Kidney (tissue), 14 donors: ENCODE measurements around the gene DUOXA1. TPM values are rescaled to one million over a fixed set of nuclear protein-coding genes. Genes with fewer than 3 reads are reported as not detected.

ENCODE experiments used
- DNase-seq, 5 donors: peaks; one replicate each; pipeline ENCODE4 v3.0.0-alpha.2; 2013 to 2020
- FAIRE-seq: peaks from 2 replicates; lab custom pipeline; 2012; peaks lifted over from hg19 to GRCh38; lab: Jason Lieb, UNC
- H3K27ac ChIP-seq, 2 donors: one replicate each; pipeline ENCODE4 v1.7.0; 2013; ENCODE audit warnings: low read depth in 2 of 2, low read length in 2 of 2, inconsistent platforms in 1 of 2
- H3K27me3 ChIP-seq: one replicate; pipeline ENCODE4 v1.7.1; 2013; ENCODE audit warnings: low read length, inconsistent platforms; ENCODE audit not compliant: control insufficient read depth, insufficient read depth
- H3K36me3 ChIP-seq, 3 donors: one replicate each; pipeline versions ENCODE4 v1.7.0 to v1.7.1; 2013; ENCODE audit warnings: low read length in 3 of 3, control low read depth in 1 of 3, inconsistent platforms in 1 of 3; ENCODE audit not compliant: insufficient read depth in 3 of 3, control insufficient read depth in 2 of 3
- H3K4me1 ChIP-seq, 3 donors: one replicate each; pipeline versions ENCODE4 v1.7.0 to v1.7.1; 2013; ENCODE audit warnings: low read length in 3 of 3, inconsistent platforms in 1 of 3, low read depth in 1 of 3; ENCODE audit not compliant: control insufficient read depth in 2 of 3, insufficient read depth in 2 of 3
- H3K4me3 ChIP-seq, 3 donors: one replicate each; pipeline versions ENCODE4 v1.7.0 to v1.8.1; 2013; ENCODE audit warnings: low read length in 3 of 3, control low read depth in 1 of 3, inconsistent platforms in 1 of 3
- H3K9ac ChIP-seq, 3 donors: one replicate each; pipeline versions ENCODE4 v1.7.0 to v1.7.1; 2013; ENCODE audit warnings: low read length in 3 of 3, control low read depth in 1 of 3, inconsistent platforms in 1 of 3
- H3K9me3 ChIP-seq, 3 donors: one replicate each; pipeline versions ENCODE4 v1.7.0 to v1.7.1; 2013; ENCODE audit warnings: low read length in 3 of 3, control low read depth in 1 of 3, inconsistent platforms in 1 of 3; ENCODE audit not compliant: control insufficient read depth in 2 of 3, insufficient read depth in 1 of 3
- CTCF ChIP-seq: IDR thresholded peaks from 3 replicates; pipeline ENCODE4 v1.5.1; 2012; ENCODE audit warnings: mild to moderate bottlenecking, moderate library complexity, borderline replicate concordance; ENCODE audit not compliant: insufficient read depth; ENCODE audit errors: extremely low read depth
- intact Hi-C: fragments of 100-400 bp; cut with DNase I; formaldehyde crosslinking; loops from one replicate; pipeline ENCODE4 v1.11.1; 2022
- polyA plus RNA-seq: library from polyadenylated mRNA; stranded (reverse); fragments of 350-450 nt; fragmentation: Illumina TruSeq; extraction: RNeasy Lipid Tissue Mini Kit (QIAGEN cat#74804); gene quantifications from one replicate; pipeline ENCODE4 v1.2.3, GENCODE V29; 2014; ENCODE audit warnings: low read depth, low replicate concordance; ENCODE audit not compliant: insufficient read depth
- total RNA-seq: library from RNA; stranded (reverse); fragmentation: NEBNext Ultra II Directional; extraction: Animal tissue kit (Norgen Biotek cat#: 25700); gene quantifications from one replicate; pipeline ENCODE4 v1.2.1, GENCODE V29; 2021
- donor health status: control.
- donor health status: control.
- donor health status: control.
- donor health status: control.
- donor health status: control.
- donor health status: DM: yes; HTN: yes; CAD: no.
- donor health status: Normal renal cell carcinoma (clear cell type).

Gene DUOXA1
- total and polyA plus RNA-seq, 2 donors from 2014 or later, result 0.52 to 1.4 TPM

GRCh38 chr15:45146405-45146804 lies 16.7 kb upstream of the DUOXA1 start:
- Histone ChIP-seq H3K27me3 (no peaks in the 10 kb centered on the region), H3K36me3 (no peaks in the 10 kb centered on the region), H3K4me3 (no peak overlapping the region), H3K9me3 (no peaks in the 10 kb centered on the region), H3K9ac (no peak overlapping the region), H3K4me1 (no peaks in the 10 kb centered on the region), H3K27ac (no peak overlapping the region)
- intact Hi-C loops, result no loop called here
- no peak for TF ChIP-seq CTCF
- no peak for FAIRE-seq
- DNase-seq, result no peak

GRCh38 chr15:45144775-45145174 lies 15.1 kb upstream of the DUOXA1 start:
- H3K36me3 ChIP-seq, result no peaks in the 10 kb centered on the region
- no peak overlapping the region for H3K9ac ChIP-seq
- H3K27me3 ChIP-seq, result no peaks in the 10 kb centered on the region
- DNase-seq, result no peak
- TF ChIP-seq CTCF, result no peak
- no peaks in the 10 kb centered on the region for H3K4me1 ChIP-seq
- intact Hi-C loops, result no loop called here
- no peak overlapping the region for H3K4me3 ChIP-seq
- FAIRE-seq, result no peak
- H3K9me3 ChIP-seq, result no peaks in the 10 kb centered on the region
- no peak overlapping the region for H3K27ac ChIP-seq

GRCh38 chr15:45143946-45144345 lies 14.3 kb upstream of the DUOXA1 start:
- H3K4me3 ChIP-seq, result no peak overlapping the region
- no peaks in the 10 kb centered on the region for H3K27me3 ChIP-seq
- no peak overlapping the region for H3K27ac ChIP-seq
- no peak for DNase-seq
- FAIRE-seq, result no peak
- no peaks in the 10 kb centered on the region for H3K36me3 ChIP-seq
- no peaks in the 10 kb centered on the region for H3K4me1 ChIP-seq
- TF ChIP-seq CTCF, result no peak
- no peak overlapping the region for H3K9ac ChIP-seq
- intact Hi-C loops, result no loop called here
- no peaks in the 10 kb centered on the region for H3K9me3 ChIP-seq

- DNase-seq, result no peak
Measured at GRCh38 chr15:45143056-45143455, 13.4 kb upstream of the DUOXA1 start.

More at GRCh38 chr15:45143056-45143455, 13.4 kb upstream of the DUOXA1 start:
- H3K36me3 ChIP-seq, result no peaks in the 10 kb centered on the region
- H3K9me3 ChIP-seq, result no peaks in the 10 kb centered on the region
- no peaks in the 10 kb centered on the region for H3K4me1 ChIP-seq
- H3K9ac ChIP-seq, result no peak overlapping the region
- no peak for TF ChIP-seq CTCF
- no peak for FAIRE-seq
- H3K4me3 ChIP-seq, result no peak overlapping the region
- no peaks in the 10 kb centered on the region for H3K27me3 ChIP-seq
- H3K27ac ChIP-seq, result no peak overlapping the region
- intact Hi-C loops, result no loop called here
